NCI-H526 (cell line): ENCODE data around the gene ARHGAP15.

ENCODE experiments used
- DNase-seq, 2 experiments: peaks; one replicate each; lab custom pipeline; 2025; lab: John Stamatoyannopoulos, UW

ARHGAP15 gene

GRCh38 chr2:143719406-143719805 is 590.2 kb downstream of the ARHGAP15 start:
- DNase-seq, result no peak

- no peak for DNase-seq
Observed at GRCh38 chr2:143720095-143720664, 591.0 kb downstream of the ARHGAP15 start.

GRCh38 chr2:143725400-143725799 is 596.2 kb downstream of the ARHGAP15 start:
- no peak for DNase-seq

- DNase-seq, result no peak
Observed at GRCh38 chr2:143726151-143726845, 597.1 kb downstream of the ARHGAP15 start.

GRCh38 chr2:143728498-143728897 is 599.3 kb downstream of the ARHGAP15 start:
- DNase-seq, result no peak

- DNase-seq, result no peak
Observed at GRCh38 chr2:143729296-143729814, 600.1 kb downstream of the ARHGAP15 start.

- DNase-seq, result no peak
Observed at GRCh38 chr2:143730155-143730952, 601.1 kb downstream of the ARHGAP15 start.

- no peak for DNase-seq
Observed at GRCh38 chr2:143730953-143731260, 601.7 kb downstream of the ARHGAP15 start.

- no peak for DNase-seq
Observed at GRCh38 chr2:143732076-143732475, 602.9 kb downstream of the ARHGAP15 start.

- no peak for DNase-seq
Observed at GRCh38 chr2:143732871-143733270, 603.7 kb downstream of the ARHGAP15 start.

- DNase-seq, result no peak
Observed at GRCh38 chr2:143734507-143734906, 605.3 kb downstream of the ARHGAP15 start.

GRCh38 chr2:143736904-143737303 is 607.7 kb downstream of the ARHGAP15 start:
- no peak for DNase-seq

- peak in 1 of 2 experiments; percentile 19 for DNase-seq
Observed at GRCh38 chr2:143740431-143740830, 611.2 kb downstream of the ARHGAP15 start.

- DNase-seq, result no peak
Observed at GRCh38 chr2:143741205-143741604, 612.0 kb downstream of the ARHGAP15 start.

- DNase-seq, result no peak
Observed at GRCh38 chr2:143742581-143742980, 613.4 kb downstream of the ARHGAP15 start.

GRCh38 chr2:143744114-143744513 is 614.9 kb downstream of the ARHGAP15 start:
- no peak for DNase-seq

- no peak for DNase-seq
Observed at GRCh38 chr2:143745060-143745459, 615.8 kb downstream of the ARHGAP15 start.

- DNase-seq, result no peak
Observed at GRCh38 chr2:143754742-143755141, 625.5 kb downstream of the ARHGAP15 start.

GRCh38 chr2:143758629-143759330 is 629.6 kb downstream of the ARHGAP15 start:
- DNase-seq, result no peak

- DNase-seq, result no peak
Observed at GRCh38 chr2:143759455-143759854, 630.2 kb downstream of the ARHGAP15 start.

- no peak for DNase-seq
Observed at GRCh38 chr2:143762176-143762928, 633.1 kb downstream of the ARHGAP15 start.

- DNase-seq, result no peak
Observed at GRCh38 chr2:143764261-143764660, 635.0 kb downstream of the ARHGAP15 start.
